HTR-8/SVneo (cell line): Measurements from ENCODE around the gene TFF1.

Source experiments
- DNase-seq: peaks from one replicate; pipeline ENCODE4 v3.0.0; 2011; ENCODE audit warnings: low spot score, mixed read lengths; ENCODE audit not compliant: insufficient read length
- FAIRE-seq: peaks from 2 replicates; lab custom pipeline; 2011; peaks lifted over from hg19 to GRCh38; lab: Jason Lieb, UNC

TFF1 gene

GRCh38 chr21:42400525-42400924 lies 34.2 kb upstream of the TFF1 start:
- DNase-seq (no peak), FAIRE-seq (no peak)

- FAIRE-seq (no peak), DNase-seq (no peak)
These were observed 32.2 kb upstream of the TFF1 start for GRCh38 chr21:42398436-42399028.

- DNase-seq (no peak), FAIRE-seq (no peak)
These were observed 31.5 kb upstream of the TFF1 start for GRCh38 chr21:42397746-42398394.

- FAIRE-seq (no peak), DNase-seq (no peak)
These were observed 30.7 kb upstream of the TFF1 start for GRCh38 chr21:42396799-42397745.

- DNase-seq (no peak), FAIRE-seq (no peak)
These were observed 29.7 kb upstream of the TFF1 start, which contains the start of gene TMPRSS3 for GRCh38 chr21:42395905-42396651. TMPRSS3 (minus strand) TSS chr21:42396052; CDS start chr21:42395417, 635 bp downstream.

GRCh38 chr21:42395302-42395701 lies 29.0 kb upstream of the TFF1 start:
- FAIRE-seq (no peak), DNase-seq (no peak)

- no peak for FAIRE-seq
- no peak for DNase-seq
These were observed 27.2 kb upstream of the TFF1 start for GRCh38 chr21:42393443-42393950.

- no peak for DNase-seq
- no peak for FAIRE-seq
These were observed 26.6 kb upstream of the TFF1 start for GRCh38 chr21:42392731-42393442.

GRCh38 chr21:42391297-42391696 lies 25.0 kb upstream of the TFF1 start:
- no peak for FAIRE-seq

GRCh38 chr21:42390696-42391095 lies 24.4 kb upstream of the TFF1 start:
- no peak for DNase-seq
- FAIRE-seq, result no peak

More at GRCh38 chr21:42391297-42391696, 25.0 kb upstream of the TFF1 start:
- no peak for DNase-seq

- no peak for DNase-seq
- no peak for FAIRE-seq
These were observed 23.9 kb upstream of the TFF1 start for GRCh38 chr21:42390193-42390592.

GRCh38 chr21:42389449-42389835 lies 23.1 kb upstream of the TFF1 start:
- DNase-seq, result no peak
- no peak for FAIRE-seq

- FAIRE-seq, result no peak
- no peak for DNase-seq
These were observed 22.6 kb upstream of the TFF1 start for GRCh38 chr21:42388740-42389448.

- FAIRE-seq (no peak), DNase-seq (no peak)
These were observed 21.6 kb upstream of the TFF1 start for GRCh38 chr21:42387843-42388340.

- no peak for FAIRE-seq
- DNase-seq, result no peak
These were observed 20.8 kb upstream of the TFF1 start for GRCh38 chr21:42387164-42387563.

- FAIRE-seq (no peak), DNase-seq (no peak)
These were observed 19.8 kb upstream of the TFF1 start for GRCh38 chr21:42386034-42386591.

- DNase-seq (no peak), FAIRE-seq (no peak)
These were observed 19.3 kb upstream of the TFF1 start for GRCh38 chr21:42385619-42386018.

GRCh38 chr21:42384989-42385388 lies 18.7 kb upstream of the TFF1 start:
- FAIRE-seq, result no peak

More at GRCh38 chr21:42384989-42385388, 18.7 kb upstream of the TFF1 start:
- DNase-seq, result no peak
